ENCODE data around the gene ROR2. TPM values are rescaled to one million over a fixed set of nuclear protein-coding genes. Genes with fewer than 3 reads are reported as not detected.

ROR2 gene
- total and polyA plus RNA-seq, 2 of the 13 experiments (the other 11 are each of a cell fraction or from before 2014, with no cell fraction given): not detected

DNA sequence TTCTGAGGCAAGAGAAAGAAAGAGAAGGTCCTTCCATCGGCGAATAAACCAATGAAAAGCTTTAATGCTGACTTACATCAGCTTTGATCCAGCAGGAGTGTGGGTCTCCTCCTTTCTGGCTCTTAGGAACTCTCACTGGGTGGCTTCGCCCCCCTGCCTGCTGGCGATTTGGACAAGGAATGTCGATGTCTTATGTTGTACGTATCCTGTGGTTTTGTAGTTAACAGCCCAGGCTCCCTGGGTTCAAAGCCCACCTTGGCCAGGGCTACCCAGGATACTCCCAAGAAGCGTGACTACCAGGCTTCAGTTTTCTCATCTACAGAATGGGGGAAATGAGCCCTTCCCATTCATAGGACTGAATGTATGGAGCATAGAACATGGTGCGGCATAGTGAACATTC is 124.2 kb downstream of the ROR2 start (continued):
- TF ChIP-seq HCFC1 (IDR thresholded peaks at IDR 0.05; ENCODE audit: low read depth, low read length): no peak

DNA sequence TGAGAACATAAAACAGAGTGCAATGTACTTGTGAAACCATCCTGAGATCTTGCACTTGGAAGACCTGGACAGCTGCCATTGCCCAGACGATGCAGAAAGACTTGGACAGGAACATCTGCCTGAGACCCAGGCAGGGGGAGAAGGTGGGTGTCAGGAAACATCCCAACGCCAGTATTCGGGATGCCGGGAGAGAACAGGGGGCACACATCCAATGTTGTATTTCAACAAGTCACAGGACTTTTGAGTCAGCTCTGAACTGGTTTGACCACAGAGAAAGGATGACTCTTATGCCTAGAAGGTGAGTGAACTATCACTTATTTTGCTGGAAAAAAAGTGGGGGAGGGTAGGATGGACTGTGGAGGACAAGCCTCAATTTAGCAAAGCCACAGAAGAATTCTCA is 124.6 kb downstream of the ROR2 start:
- Histone ChIP-seq H3K27me3 (ENCODE audit: control insufficient read depth in 1 of 2, insufficient read depth in 2 of 2, low read length in 2 of 2) (peaks cover 0 to 36% of the 10 kb centered on the region in 2 experiments; a peak in 3 of 5 replicates), H4K20me1 (ENCODE audit: insufficient read depth, low read length) (no peaks in the 10 kb centered on the region), H3K79me2 (ENCODE audit: insufficient read depth, low read length) (no peaks in the 10 kb centered on the region), H3K36me3 (replicated peaks in 1 of 2; ENCODE audit: control insufficient read depth in 1 of 2, insufficient read depth in 2 of 2, low read length in 2 of 2) (no peaks in the 10 kb centered on the region), H2AFZ (ENCODE audit: low read length) (no peak overlapping the region), H3K4me1 (ENCODE audit: insufficient read depth, low read length) (no peaks in the 10 kb centered on the region), H3K9me3 (ENCODE audit: low read length) (no peaks in the 10 kb centered on the region), H3K27ac (ENCODE audit: extremely low read length, insufficient read depth, low read length) (no peak overlapping the region), H3K4me3 (replicated peaks in 1 of 3; ENCODE audit: insufficient read depth in 1 of 3, low read depth in 2 of 3, low read length in 3 of 3) (no peak overlapping the region), H3K9ac (ENCODE audit: insufficient read depth, low read depth, low read length) (no peak overlapping the region), H3K4me2 (ENCODE audit: low read depth, low read length) (no peak overlapping the region)
- BruUV-seq (replicated peaks): no TSS peak
- ATAC-seq (no peak), DNase-seq (ENCODE audit: low spot score) (no peak), FAIRE-seq (no peak)
- POLR2A ChIA-PET: no interaction called here
- WGBS (ENCODE audit: low lambda C conversion rate): 61% methylated on average over 4 of the region's 4 CpGs
- intact Hi-C loops (cut with micrococcal nuclease; ENCODE audit: unreplicated experiment) (no loop called here), in situ Hi-C loops (cut with HindIII; ENCODE audit: extremely low pct_ligation_motif_present, low pct_unique_long_range_greater_than_20kb) (no loop called here)
- TF ChIP-seq, protein P1, sequence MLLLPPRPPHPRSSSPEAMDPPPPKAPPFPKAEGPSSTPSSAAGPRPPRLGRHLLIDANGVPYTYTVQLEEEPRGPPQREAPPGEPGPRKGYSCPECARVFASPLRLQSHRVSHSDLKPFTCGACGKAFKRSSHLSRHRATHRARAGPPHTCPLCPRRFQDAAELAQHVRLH (CRISPR knock-in tag; IDR thresholded peaks at IDR 0.05; ENCODE audit: borderline replicate concordance, low read depth): no peak
- no peak for TF ChIP-seq ZNF746 (CRISPR knock-in tag; IDR thresholded peaks at IDR 0.05)
- no peak for TF ChIP-seq ZSCAN22 (CRISPR knock-in tag; IDR thresholded peaks at IDR 0.05)
- TF ChIP-seq SP140L (CRISPR knock-in tag; IDR thresholded peaks at IDR 0.05; ENCODE audit: borderline replicate concordance): no peak
- no peak for TF ChIP-seq ARNT (IDR thresholded peaks at IDR 0.05)
- no peak for TF ChIP-seq ZFAT (CRISPR knock-in tag; conservative IDR thresholded peaks at IDR 0.05)
- TF ChIP-seq ZSCAN25 (CRISPR knock-in tag; IDR thresholded peaks at IDR 0.05): no peak
- no peak for TF ChIP-seq MZF1 (CRISPR knock-in tag; IDR thresholded peaks at IDR 0.05; ENCODE audit: borderline replicate concordance)
- TF ChIP-seq ATF1 (CRISPR knock-in tag; IDR thresholded peaks at IDR 0.05): no peak
- no peak for TF ChIP-seq SP4 (CRISPR knock-in tag; IDR thresholded peaks at IDR 0.05)
- TF ChIP-seq NR2F6 (IDR thresholded peaks at IDR 0.05): no peak
- TF ChIP-seq NR2F6 (CRISPR knock-in tag; IDR thresholded peaks at IDR 0.05): no peak
- no peak for TF ChIP-seq ZNF83 (CRISPR knock-in tag; IDR thresholded peaks at IDR 0.05; ENCODE audit: borderline replicate concordance)
- no peak for TF ChIP-seq NCOR1 (IDR thresholded peaks at IDR 0.05; ENCODE audit: borderline replicate concordance, low read length)
- TF ChIP-seq SMAD1 (CRISPR knock-in tag; IDR thresholded peaks at IDR 0.05; ENCODE audit: borderline replicate concordance, low read depth): no peak
- CTCF ChIA-PET (ENCODE audit: low intra/inter-chr PET ratio, low total read pairs): no interaction called here
